A549 (cell line): ENCODE data around the gene LMO1.

Experiments
- CTCF ChIP-seq: fragments of >200 bp; sonication (Bioruptor Twin); formaldehyde crosslinking; IDR thresholded peaks from 3 replicates; pipeline ENCODE4 v1.5.1; 2016
- EP300 ChIP-seq, 2 experiments: fragments of >200 bp; sonication (Bioruptor Twin); formaldehyde crosslinking; IDR thresholded peaks; 2 replicates in 1 of 2; 3 replicates in 1 of 2; pipeline ENCODE4 v1.6.1; 2016 to 2017
- ESRRA ChIP-seq: fragments of 150-350 bp; IDR thresholded peaks from 2 replicates; pipeline ENCODE4 v1.6.1; 2014; ENCODE audit warnings: mild to moderate bottlenecking, low read length, borderline replicate concordance
- KDM5A ChIP-seq: fragments of 200-600 bp; sonication (generic); IDR thresholded peaks from 2 replicates; pipeline ENCODE4 v1.6.1; 2016; ENCODE audit warnings: antibody characterized with exemption, mild to moderate bottlenecking
- MAX ChIP-seq: IDR thresholded peaks from 2 replicates; pipeline ENCODE4 v1.6.1; 2012
- POLR2A ChIP-seq: IDR thresholded peaks from 2 replicates; pipeline ENCODE4 v1.6.1; 2012; ENCODE audit warnings: mild to moderate bottlenecking, low read length
- POLR2AphosphoS2 ChIP-seq: conservative IDR thresholded peaks from 2 replicates; pipeline ENCODE4 v1.6.1; 2012; ENCODE audit warnings: low read length, improper control_type of control experiment, inconsistent platforms
- USF2 ChIP-seq: fragments of 450-650 bp; IDR thresholded peaks from 2 replicates; pipeline ENCODE4 v1.6.1; 2014; ENCODE audit warnings: antibody characterized with exemption
- ZFP36 ChIP-seq: fragments of 450-650 bp; IDR thresholded peaks from 2 replicates; pipeline ENCODE4 v1.6.1; 2014; ENCODE audit warnings: borderline replicate concordance; ENCODE audit not compliant: partially characterized antibody
- TF ChIP-seq, protein P1 (sequence below): fragments of 150-350 bp; IDR thresholded peaks from 2 replicates; pipeline ENCODE4 v1.6.1; 2014; ENCODE audit warnings: low read depth, mild to moderate bottlenecking, low read length

GRCh38 chr11:8297781-8298440 is 34.2 kb upstream of the LMO1 start:
- TF ChIP-seq CTCF (no peak), POLR2A (no peak), KDM5A (no peak), ESRRA (no peak), ZFP36 (no peak), MAX (no peak), USF2 (no peak), POLR2AphosphoS2 (no peak), EP300 (IDR thresholded peaks at IDR 0.05) (no peak)
- TF ChIP-seq, protein P1, sequence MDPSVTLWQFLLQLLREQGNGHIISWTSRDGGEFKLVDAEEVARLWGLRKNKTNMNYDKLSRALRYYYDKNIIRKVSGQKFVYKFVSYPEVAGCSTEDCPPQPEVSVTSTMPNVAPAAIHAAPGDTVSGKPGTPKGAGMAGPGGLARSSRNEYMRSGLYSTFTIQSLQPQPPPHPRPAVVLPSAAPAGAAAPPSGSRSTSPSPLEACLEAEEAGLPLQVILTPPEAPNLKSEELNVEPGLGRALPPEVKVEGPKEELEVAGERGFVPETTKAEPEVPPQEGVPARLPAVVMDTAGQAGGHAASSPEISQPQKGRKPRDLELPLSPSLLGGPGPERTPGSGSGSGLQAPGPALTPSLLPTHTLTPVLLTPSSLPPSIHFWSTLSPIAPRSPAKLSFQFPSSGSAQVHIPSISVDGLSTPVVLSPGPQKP: no peak
